ENCODE measurements around the gene TFEB.

The TFEB gene

GRCh38 chr6:41683523-41684310 is 51.7 kb downstream of the TFEB start (continued):
- TF ChIP-seq HOXC10 (CRISPR knock-in tag; IDR thresholded peaks at IDR 0.05) (no peak), ZNF2 (tag by site-specific recombination; IDR thresholded peaks at IDR 0.05) (peak; percentile 88), ZNF148 (tag by site-specific recombination; IDR thresholded peaks at IDR 0.05; ENCODE audit: borderline replicate concordance) (no peak), ZNF510 (tag by site-specific recombination; IDR thresholded peaks at IDR 0.05; ENCODE audit: insufficient replicate concordance) (no peak), ZNF366 (tag by site-specific recombination; conservative IDR thresholded peaks at IDR 0.05) (no peak), ZNF341 (tag by site-specific recombination; IDR thresholded peaks at IDR 0.05; ENCODE audit: low read depth) (peak; percentile 84), SCRT2 (tag by site-specific recombination; IDR thresholded peaks at IDR 0.05) (0 out of 2 replicates have a peak, but pooled peaks have one; percentile 29), ZNF350 (tag by site-specific recombination; IDR thresholded peaks at IDR 0.05) (no peak), ZFHX2 (tag by site-specific recombination; conservative IDR thresholded peaks at IDR 0.05) (no peak), ZNF155 (tag by site-specific recombination; IDR thresholded peaks at IDR 0.05) (no peak), ZNF664 (tag by site-specific recombination; IDR thresholded peaks at IDR 0.05) (no peak)

- no peak overlapping the region for H3K4me3 ChIP-seq (ENCODE audit: low read depth, low read length)
- no peaks in the 10 kb centered on the region for H3K36me3 ChIP-seq (ENCODE audit: control insufficient read depth in 2 of 2, insufficient read depth in 1 of 2, low read length in 2 of 2)
- POLR2A ChIA-PET: interaction anchor here (0.6 to 0.8 kb wide), 2 partner anchors 81 to 85 kb away, joined by 4 to 7 read pairs; no protein-coding TSS in a partner anchor
- no peak for TF ChIP-seq ZNF366 (tag by site-specific recombination; conservative IDR thresholded peaks at IDR 0.05)
- TF ChIP-seq SALL2 (tag by site-specific recombination; IDR thresholded peaks at IDR 0.05; ENCODE audit: borderline replicate concordance): no peak
- no peak for TF ChIP-seq GLIS1 (tag by site-specific recombination; IDR thresholded peaks at IDR 0.05)
- TF ChIP-seq ELK4 (IDR thresholded peaks at IDR 0.05; ENCODE audit: borderline replicate concordance, low read depth, low read length): no peak
- no peak for TF ChIP-seq ZNF623 (tag by site-specific recombination; IDR thresholded peaks at IDR 0.05)
- no peaks in the 10 kb centered on the region for H3K9me3 ChIP-seq (ENCODE audit: control insufficient read depth, insufficient read depth, low read depth, low read length)
- H3K27ac ChIP-seq (ENCODE audit: extremely low read depth, low read depth, low read length): no peak overlapping the region
- H3K4me1 ChIP-seq (ENCODE audit: control insufficient read depth, insufficient read depth, low read length): no peaks in the 10 kb centered on the region
- CTCF ChIA-PET: interaction anchor here (0.6 to 8.7 kb wide), 51 partner anchors 8 to 382 kb away, joined by 3 to 266 read pairs (median 5); partner anchors contain the start of gene TOMM6
Measured at GRCh38 chr6:41683273-41683522, 52.2 kb downstream of the TFEB start.

GRCh38 chr6:41682497-41683272 is 52.7 kb downstream of the TFEB start:
- no peaks in the 10 kb centered on the region for H3K9me3 ChIP-seq (ENCODE audit: control insufficient read depth, insufficient read depth, low read depth, low read length)
- H3K4me1 ChIP-seq (ENCODE audit: control insufficient read depth, insufficient read depth, low read length): no peaks in the 10 kb centered on the region
- no peaks in the 10 kb centered on the region for H3K36me3 ChIP-seq (ENCODE audit: control insufficient read depth in 2 of 2, insufficient read depth in 1 of 2, low read length in 2 of 2)
- no peak overlapping the region for H3K4me3 ChIP-seq (ENCODE audit: low read depth, low read length)
- POLR2A ChIA-PET: interaction anchor here (0.6 to 2.9 kb wide), 3 partner anchors 80 to 84 kb away, joined by 4 to 29 read pairs (median 7); no protein-coding TSS in a partner anchor
- no peak for TF ChIP-seq YY2 (tag by site-specific recombination; IDR thresholded peaks at IDR 0.05)
- no peak for TF ChIP-seq ATF2 (tag by site-specific recombination; IDR thresholded peaks at IDR 0.05; ENCODE audit: low read depth)
- TF ChIP-seq ZNF510 (tag by site-specific recombination; IDR thresholded peaks at IDR 0.05; ENCODE audit: insufficient replicate concordance): no peak
- 0 out of 2 replicates have a peak, but pooled peaks have one; percentile 0 for TF ChIP-seq SP3 (tag by site-specific recombination; IDR thresholded peaks at IDR 0.05)
- TF ChIP-seq ZNF433 (tag by site-specific recombination; IDR thresholded peaks at IDR 0.05; ENCODE audit: low read depth): no peak
- no peak for TF ChIP-seq KLF16 (tag by site-specific recombination; IDR thresholded peaks at IDR 0.05)
- no peak for TF ChIP-seq ZNF202 (tag by site-specific recombination; IDR thresholded peaks at IDR 0.05; ENCODE audit: borderline replicate concordance)
- TF ChIP-seq SCRT2 (tag by site-specific recombination; IDR thresholded peaks at IDR 0.05): no peak
- TF ChIP-seq ZNF19 (tag by site-specific recombination; IDR thresholded peaks at IDR 0.05; ENCODE audit: low read depth): no peak
- CTCF ChIA-PET: interaction anchor here (0.6 to 8.7 kb wide), 64 partner anchors 9 to 382 kb away, joined by 3 to 266 read pairs (median 5); partner anchors contain the start of gene TOMM6
- H3K27ac ChIP-seq (ENCODE audit: extremely low read depth, low read depth, low read length): no peak overlapping the region
